C4-2B (cell line): ENCODE results near the gene GM2A.

Experiments used
- ZFX ChIP-seq: fragments of 450-650 bp; IDR thresholded peaks from 2 replicates; pipeline ENCODE4 v1.6.1; 2017
- TF ChIP-seq, protein P1 (sequence below): fragments of 450-650 bp; conservative IDR thresholded peaks from 2 replicates; pipeline ENCODE4 v1.5.1; 2017; ENCODE audit warnings: mild to moderate bottlenecking

DNA sequence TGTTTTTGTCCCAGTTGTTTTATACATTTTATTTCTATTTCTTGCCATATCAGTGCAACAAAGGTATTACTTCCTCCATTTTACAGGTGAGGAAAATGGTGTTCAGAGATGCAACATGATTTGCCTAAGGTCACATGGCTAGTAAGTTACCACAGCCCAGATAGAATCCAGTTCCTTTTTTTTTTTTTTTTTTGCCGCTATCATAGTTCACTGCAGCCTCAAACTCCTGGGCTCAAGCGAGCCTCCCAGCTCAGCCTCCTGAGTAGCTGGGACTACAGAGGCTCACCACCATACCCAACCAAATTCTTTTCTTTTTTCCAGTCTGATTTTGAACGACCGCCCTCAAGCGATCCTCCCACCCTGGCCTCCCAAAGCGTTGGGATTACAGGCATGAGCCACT is 28.6 kb upstream of the GM2A start:
- TF ChIP-seq, protein P1, sequence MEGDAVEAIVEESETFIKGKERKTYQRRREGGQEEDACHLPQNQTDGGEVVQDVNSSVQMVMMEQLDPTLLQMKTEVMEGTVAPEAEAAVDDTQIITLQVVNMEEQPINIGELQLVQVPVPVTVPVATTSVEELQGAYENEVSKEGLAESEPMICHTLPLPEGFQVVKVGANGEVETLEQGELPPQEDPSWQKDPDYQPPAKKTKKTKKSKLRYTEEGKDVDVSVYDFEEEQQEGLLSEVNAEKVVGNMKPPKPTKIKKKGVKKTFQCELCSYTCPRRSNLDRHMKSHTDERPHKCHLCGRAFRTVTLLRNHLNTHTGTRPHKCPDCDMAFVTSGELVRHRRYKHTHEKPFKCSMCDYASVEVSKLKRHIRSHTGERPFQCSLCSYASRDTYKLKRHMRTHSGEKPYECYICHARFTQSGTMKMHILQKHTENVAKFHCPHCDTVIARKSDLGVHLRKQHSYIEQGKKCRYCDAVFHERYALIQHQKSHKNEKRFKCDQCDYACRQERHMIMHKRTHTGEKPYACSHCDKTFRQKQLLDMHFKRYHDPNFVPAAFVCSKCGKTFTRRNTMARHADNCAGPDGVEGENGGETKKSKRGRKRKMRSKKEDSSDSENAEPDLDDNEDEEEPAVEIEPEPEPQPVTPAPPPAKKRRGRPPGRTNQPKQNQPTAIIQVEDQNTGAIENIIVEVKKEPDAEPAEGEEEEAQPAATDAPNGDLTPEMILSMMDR: no peak; the same call in 1 of the 2 replicates
- no peak for TF ChIP-seq ZFX
